ENCODE measurements around the gene CHCHD3.

CHCHD3 gene

DNA sequence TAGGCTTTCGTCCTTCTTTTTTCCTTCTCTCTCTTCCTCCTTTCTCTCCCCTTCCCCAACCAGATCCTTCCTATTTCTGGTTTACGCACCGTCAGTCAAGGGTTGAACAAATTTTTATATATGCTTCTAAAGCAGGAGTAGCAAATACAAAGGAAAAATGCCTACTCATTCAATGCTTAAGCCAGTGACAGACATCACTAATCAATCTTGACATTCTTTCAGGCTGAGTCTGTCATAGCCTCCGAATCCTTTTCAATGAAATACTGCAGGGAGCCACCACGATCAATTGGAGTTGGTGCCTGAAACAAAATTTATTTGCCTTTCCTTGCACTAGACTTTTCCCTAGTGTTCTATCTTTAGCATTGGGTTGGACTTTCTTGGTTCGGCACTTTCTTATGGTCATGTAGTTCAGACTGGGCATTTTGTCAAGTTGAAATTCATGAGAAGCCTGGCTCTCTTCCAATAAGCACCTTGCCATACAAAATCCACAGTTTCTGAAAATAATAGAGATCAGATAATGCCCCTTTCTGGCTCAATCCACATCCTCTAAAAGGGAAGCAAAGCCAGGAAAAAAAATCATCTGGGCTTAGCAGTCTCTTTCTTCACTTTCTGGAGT lies 266.1 kb downstream of the CHCHD3 start:
- TF ChIP-seq POU2F2 (IDR thresholded peaks at IDR 0.05; ENCODE audit: low read depth, low read length), result no peak
- TF ChIP-seq POLR2AphosphoS5 (IDR thresholded peaks at IDR 0.05; ENCODE audit: low read depth, low read length), result no peak
- TF ChIP-seq SPI1 (IDR thresholded peaks at IDR 0.05; ENCODE audit: low read depth, low read length), result no peak
- no peak for DNase-seq (ENCODE audit: insufficient read length, low spot score)
- FAIRE-seq, result no peak

- FAIRE-seq (no peak), DNase-seq (ENCODE audit: insufficient read length, low spot score) (no peak)
- TF ChIP-seq SPI1 (IDR thresholded peaks at IDR 0.05; ENCODE audit: low read depth, low read length), result no peak
- TF ChIP-seq PAX5 (IDR thresholded peaks at IDR 0.05; ENCODE audit: insufficient read depth, low read length, severe bottlenecking), result no peak
- TF ChIP-seq POLR2A (IDR thresholded peaks at IDR 0.05; ENCODE audit: low read depth, low read length), result no peak
- no peak for TF ChIP-seq POLR2AphosphoS5 (IDR thresholded peaks at IDR 0.05; ENCODE audit: low read depth, low read length)
- no peak for TF ChIP-seq POU2F2 (IDR thresholded peaks at IDR 0.05; ENCODE audit: low read depth, low read length)
- no peak for TF ChIP-seq TAF1 (IDR thresholded peaks at IDR 0.05; ENCODE audit: low read depth, low read length)
Measured at GRCh38 chr7:132815130-132815529, 266.8 kb downstream of the CHCHD3 start.

DNA sequence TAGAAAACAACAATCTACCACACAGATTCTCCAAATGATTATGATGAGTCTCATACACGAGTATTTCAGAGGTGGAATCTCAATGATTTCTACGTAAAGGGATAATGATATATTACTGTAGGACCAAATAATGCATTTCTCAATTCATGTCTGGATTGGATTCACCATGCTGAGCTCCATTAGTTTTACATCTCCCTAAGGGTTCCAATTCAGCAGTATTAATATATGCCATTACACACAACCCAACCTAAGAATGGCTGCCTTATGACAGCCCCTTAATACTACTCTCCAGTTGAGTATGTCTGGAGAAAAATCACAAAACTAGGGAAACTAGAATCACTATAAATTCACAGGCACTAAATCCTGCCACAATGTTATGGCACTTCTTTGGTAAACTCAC lies 271.3 kb downstream of the CHCHD3 start:
- TF ChIP-seq SPI1 (IDR thresholded peaks at IDR 0.05; ENCODE audit: low read depth, low read length), result no peak
- no peak for TF ChIP-seq POLR2A (IDR thresholded peaks at IDR 0.05; ENCODE audit: low read depth, low read length)
- no peak for TF ChIP-seq POLR2AphosphoS5 (IDR thresholded peaks at IDR 0.05; ENCODE audit: low read depth, low read length)
- no peak for TF ChIP-seq POU2F2 (IDR thresholded peaks at IDR 0.05; ENCODE audit: low read depth, low read length)
- no peak for TF ChIP-seq PAX5 (IDR thresholded peaks at IDR 0.05; ENCODE audit: insufficient read depth, low read length, severe bottlenecking)
- no peak for TF ChIP-seq TAF1 (IDR thresholded peaks at IDR 0.05; ENCODE audit: low read depth, low read length)
- DNase-seq (ENCODE audit: insufficient read length, low spot score) (no peak), FAIRE-seq (peak; percentile 16)

DNA sequence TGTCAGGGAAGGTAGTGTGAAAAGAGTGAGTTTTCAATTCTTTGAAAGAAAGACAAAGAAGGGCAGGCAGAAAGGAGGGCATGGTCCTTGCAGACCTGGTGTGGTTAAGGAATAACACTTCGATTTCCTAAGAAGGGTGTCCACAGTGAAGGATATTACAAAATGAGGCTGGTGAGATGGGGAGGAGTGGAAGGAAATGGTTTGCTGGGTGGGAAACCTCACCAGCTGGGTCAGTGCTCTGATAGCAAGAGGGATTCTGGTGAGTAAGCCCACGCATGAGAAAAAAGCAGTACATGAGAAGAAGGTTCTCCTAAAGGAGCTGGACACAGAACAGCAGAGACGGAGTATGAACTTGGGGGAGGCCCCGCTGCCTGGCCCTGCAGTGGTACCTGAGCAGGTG lies 275.1 kb downstream of the CHCHD3 start:
- no peak for FAIRE-seq

DNA sequence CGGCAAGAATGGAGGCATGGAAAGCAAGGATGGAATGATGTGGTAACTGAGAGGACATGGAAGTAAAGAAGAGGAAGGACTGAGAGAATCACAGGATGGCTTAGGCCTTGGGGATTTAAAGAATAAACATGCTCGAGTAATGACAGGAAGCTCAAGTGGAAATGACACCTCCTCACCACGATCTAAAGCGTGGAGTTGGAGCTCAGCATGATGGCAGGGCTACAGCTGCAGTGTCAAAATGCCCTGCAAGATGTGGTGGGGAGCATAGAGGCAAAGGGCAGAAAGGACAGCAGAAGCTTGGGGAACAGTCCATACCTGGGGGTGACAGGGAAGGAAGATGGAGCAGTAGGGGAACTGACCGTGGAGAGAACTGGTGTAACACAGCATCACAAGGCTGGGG lies 276.1 kb downstream of the CHCHD3 start:
- DNase-seq (ENCODE audit: insufficient read length, low spot score), result no peak
- no peak for TF ChIP-seq POLR2A (IDR thresholded peaks at IDR 0.05; ENCODE audit: low read depth, low read length)
- no peak for TF ChIP-seq POLR2AphosphoS5 (IDR thresholded peaks at IDR 0.05; ENCODE audit: low read depth, low read length)
- no peak for TF ChIP-seq PAX5 (IDR thresholded peaks at IDR 0.05; ENCODE audit: insufficient read depth, low read length, severe bottlenecking)
- TF ChIP-seq TAF1 (IDR thresholded peaks at IDR 0.05; ENCODE audit: low read depth, low read length), result no peak
- TF ChIP-seq POU2F2 (IDR thresholded peaks at IDR 0.05; ENCODE audit: low read depth, low read length), result no peak
- no peak for TF ChIP-seq SPI1 (IDR thresholded peaks at IDR 0.05; ENCODE audit: low read depth, low read length)
- FAIRE-seq, result no peak

More for the DNA sequence above, 275.1 kb downstream of the CHCHD3 start:
- TF ChIP-seq PAX5 (IDR thresholded peaks at IDR 0.05; ENCODE audit: insufficient read depth, low read length, severe bottlenecking) (no peak), POLR2A (IDR thresholded peaks at IDR 0.05; ENCODE audit: low read depth, low read length) (no peak), POU2F2 (IDR thresholded peaks at IDR 0.05; ENCODE audit: low read depth, low read length) (no peak), TAF1 (IDR thresholded peaks at IDR 0.05; ENCODE audit: low read depth, low read length) (no peak), POLR2AphosphoS5 (IDR thresholded peaks at IDR 0.05; ENCODE audit: low read depth, low read length) (no peak), SPI1 (IDR thresholded peaks at IDR 0.05; ENCODE audit: low read depth, low read length) (no peak)
- no peak for DNase-seq (ENCODE audit: insufficient read length, low spot score)

DNA sequence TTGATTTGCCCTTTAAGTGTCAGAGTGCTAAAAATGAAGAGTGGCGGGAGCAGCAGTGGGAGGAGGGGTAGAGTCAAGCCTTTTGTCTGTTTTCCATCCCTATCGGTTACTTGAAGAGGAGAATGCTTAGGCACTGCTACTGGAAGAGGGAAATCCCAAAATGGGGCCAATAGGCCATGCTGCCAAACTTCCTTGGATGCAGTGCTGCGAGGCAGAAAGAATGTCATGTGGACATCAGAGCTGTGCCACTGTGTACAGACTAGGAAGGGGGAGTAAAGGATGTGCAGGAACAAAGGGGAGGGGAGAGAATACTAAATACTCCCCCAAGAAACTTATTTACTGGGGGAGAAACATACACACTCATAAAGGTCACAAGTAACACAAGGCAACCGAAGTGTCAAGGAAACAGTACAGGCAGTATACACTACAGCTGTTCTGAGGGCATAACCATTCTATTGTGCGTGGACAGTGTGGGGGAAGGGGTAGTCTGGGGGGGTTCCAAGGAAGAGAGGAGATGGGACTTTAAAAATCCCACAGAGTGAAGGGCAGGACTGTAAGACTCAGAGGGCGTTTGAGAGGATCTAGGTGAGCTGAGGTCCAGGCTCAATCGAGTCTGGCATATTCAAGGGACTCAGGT lies 276.9 kb downstream of the CHCHD3 start:
- FAIRE-seq (no peak), DNase-seq (ENCODE audit: insufficient read length, low spot score) (no peak)
- TF ChIP-seq PAX5 (IDR thresholded peaks at IDR 0.05; ENCODE audit: insufficient read depth, low read length, severe bottlenecking) (no peak), POU2F2 (IDR thresholded peaks at IDR 0.05; ENCODE audit: low read depth, low read length) (no peak), POLR2A (IDR thresholded peaks at IDR 0.05; ENCODE audit: low read depth, low read length) (no peak), SPI1 (IDR thresholded peaks at IDR 0.05; ENCODE audit: low read depth, low read length) (no peak)

DNA sequence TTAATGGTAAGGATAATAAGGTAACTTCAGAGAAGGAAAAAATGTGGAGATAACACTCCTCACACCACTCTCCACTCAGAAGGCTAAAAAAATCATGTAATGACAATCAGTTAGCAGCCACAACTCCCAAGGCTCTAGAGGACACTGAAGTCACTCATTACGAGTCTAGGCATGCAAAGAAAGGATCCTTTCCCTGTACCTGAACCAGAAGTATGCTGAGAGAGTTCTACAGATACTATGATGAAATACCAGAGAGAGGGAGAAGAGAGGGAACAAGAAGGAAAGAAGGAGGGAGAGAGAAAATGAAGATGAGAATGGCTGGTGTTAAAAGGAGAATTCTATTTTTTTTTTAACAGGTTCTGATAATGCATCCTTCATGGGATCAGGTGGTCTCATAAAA lies 281.4 kb downstream of the CHCHD3 start:
- no peak for FAIRE-seq

GRCh38 chr7:132799081-132799413 lies 282.8 kb downstream of the CHCHD3 start:
- FAIRE-seq, result no peak
- DNase-seq (ENCODE audit: insufficient read length, low spot score), result no peak
- no peak for TF ChIP-seq PAX5 (IDR thresholded peaks at IDR 0.05; ENCODE audit: insufficient read depth, low read length, severe bottlenecking)
- TF ChIP-seq POU2F2 (IDR thresholded peaks at IDR 0.05; ENCODE audit: low read depth, low read length), result no peak
- TF ChIP-seq TAF1 (IDR thresholded peaks at IDR 0.05; ENCODE audit: low read depth, low read length), result no peak
- no peak for TF ChIP-seq POLR2AphosphoS5 (IDR thresholded peaks at IDR 0.05; ENCODE audit: low read depth, low read length)
- TF ChIP-seq SPI1 (IDR thresholded peaks at IDR 0.05; ENCODE audit: low read depth, low read length), result no peak
- no peak for TF ChIP-seq POLR2A (IDR thresholded peaks at IDR 0.05; ENCODE audit: low read depth, low read length)

More for the DNA sequence above, 281.4 kb downstream of the CHCHD3 start:
- no peak for DNase-seq (ENCODE audit: insufficient read length, low spot score)
- TF ChIP-seq SPI1 (IDR thresholded peaks at IDR 0.05; ENCODE audit: low read depth, low read length) (no peak), PAX5 (IDR thresholded peaks at IDR 0.05; ENCODE audit: insufficient read depth, low read length, severe bottlenecking) (no peak), POU2F2 (IDR thresholded peaks at IDR 0.05; ENCODE audit: low read depth, low read length) (no peak), POLR2AphosphoS5 (IDR thresholded peaks at IDR 0.05; ENCODE audit: low read depth, low read length) (no peak), POLR2A (IDR thresholded peaks at IDR 0.05; ENCODE audit: low read depth, low read length) (no peak), TAF1 (IDR thresholded peaks at IDR 0.05; ENCODE audit: low read depth, low read length) (no peak)

DNA sequence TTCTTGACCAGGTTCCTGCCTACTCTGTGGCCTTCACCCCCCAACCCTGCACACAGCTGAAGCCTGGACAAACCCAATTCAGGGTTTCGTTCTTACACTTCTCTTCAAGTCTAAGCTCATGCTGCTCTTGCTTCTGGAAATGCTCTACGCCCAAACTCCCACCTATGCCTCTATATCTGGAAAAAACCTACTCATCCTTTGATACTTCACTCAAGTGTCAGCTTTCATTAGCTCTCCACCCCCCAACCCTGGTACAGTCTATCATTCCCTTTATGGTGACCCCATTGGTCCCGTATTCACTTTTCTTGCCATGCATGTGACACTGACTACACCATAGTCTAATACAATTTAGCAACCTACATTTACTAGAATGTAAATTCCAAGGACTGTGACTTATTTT lies 284.7 kb downstream of the CHCHD3 start:
- DNase-seq (ENCODE audit: insufficient read length, low spot score) (no peak), FAIRE-seq (no peak)
- TF ChIP-seq SPI1 (IDR thresholded peaks at IDR 0.05; ENCODE audit: low read depth, low read length), result no peak
- no peak for TF ChIP-seq PAX5 (IDR thresholded peaks at IDR 0.05; ENCODE audit: insufficient read depth, low read length, severe bottlenecking)
- TF ChIP-seq POLR2AphosphoS5 (IDR thresholded peaks at IDR 0.05; ENCODE audit: low read depth, low read length), result no peak
- TF ChIP-seq POU2F2 (IDR thresholded peaks at IDR 0.05; ENCODE audit: low read depth, low read length), result no peak
- TF ChIP-seq POLR2A (IDR thresholded peaks at IDR 0.05; ENCODE audit: low read depth, low read length), result no peak
- no peak for TF ChIP-seq TAF1 (IDR thresholded peaks at IDR 0.05; ENCODE audit: low read depth, low read length)

DNA sequence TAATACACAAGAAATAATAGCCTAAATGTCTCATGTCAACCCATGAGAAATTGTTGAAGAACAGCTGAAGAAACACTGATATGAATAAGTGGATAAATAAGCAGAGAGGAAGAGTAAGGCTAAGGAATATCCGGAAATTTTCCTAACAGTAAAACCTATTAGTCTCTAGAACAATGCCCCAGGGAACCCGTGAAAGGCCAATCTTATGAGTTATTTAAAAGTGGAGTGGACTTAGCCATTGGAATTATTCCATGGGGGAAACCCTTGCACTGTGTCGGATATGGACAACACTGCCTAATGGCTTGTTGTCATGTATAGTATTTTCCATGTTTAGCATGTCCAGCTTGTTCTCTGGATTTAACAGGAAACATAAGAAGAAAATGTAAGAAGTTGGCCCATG lies 288.4 kb downstream of the CHCHD3 start:
- DNase-seq (ENCODE audit: insufficient read length, low spot score), result no peak
- FAIRE-seq, result no peak
- no peak for TF ChIP-seq POLR2A (IDR thresholded peaks at IDR 0.05; ENCODE audit: low read depth, low read length)
- no peak for TF ChIP-seq TAF1 (IDR thresholded peaks at IDR 0.05; ENCODE audit: low read depth, low read length)
- TF ChIP-seq PAX5 (IDR thresholded peaks at IDR 0.05; ENCODE audit: insufficient read depth, low read length, severe bottlenecking), result no peak
- no peak for TF ChIP-seq SPI1 (IDR thresholded peaks at IDR 0.05; ENCODE audit: low read depth, low read length)
- no peak for TF ChIP-seq POLR2AphosphoS5 (IDR thresholded peaks at IDR 0.05; ENCODE audit: low read depth, low read length)
- no peak for TF ChIP-seq POU2F2 (IDR thresholded peaks at IDR 0.05; ENCODE audit: low read depth, low read length)
